Parathyroid adenoma (tissue), 2 donors: ENCODE measurements around the gene PLIN3.
"Not testable (repeated sequence)": the region's sequence is repeated elsewhere in the genome, so short reads cannot be mapped to it uniquely, and the experiment has no call there.

ENCODE experiments used
- H2AFZ ChIP-seq: fragments of 300-600 bp; sonication (generic); one replicate; pipeline ENCODE4 v1.7.0; 2017; ENCODE audit warnings: antibody characterized with exemption, mild to moderate bottlenecking
- H3K27ac ChIP-seq: fragments of 300-600 bp; sonication (generic); one replicate; pipeline ENCODE4 v1.7.0; 2017
- H3K27me3 ChIP-seq: fragments of 300-600 bp; sonication (generic); one replicate; pipeline ENCODE4 v1.7.0; 2017; ENCODE audit warnings: low read length; ENCODE audit not compliant: control insufficient read depth, insufficient read depth
- H3K36me3 ChIP-seq: fragments of 300-600 bp; sonication (generic); one replicate; pipeline ENCODE4 v1.7.0; 2017; ENCODE audit warnings: low read length; ENCODE audit not compliant: control insufficient read depth, insufficient read depth
- H3K4me1 ChIP-seq: fragments of 300-600 bp; sonication (generic); one replicate; pipeline ENCODE4 v1.7.0; 2017; ENCODE audit warnings: control low read depth
- H3K4me2 ChIP-seq: fragments of 300-600 bp; sonication (generic); one replicate; pipeline ENCODE4 v1.7.0; 2017; ENCODE audit warnings: low read length
- H3K4me3 ChIP-seq: fragments of 300-600 bp; sonication (generic); one replicate; pipeline ENCODE4 v1.7.0; 2017; ENCODE audit warnings: low read depth, low read length
- H3K79me2 ChIP-seq: fragments of 300-600 bp; sonication (generic); one replicate; pipeline ENCODE4 v1.7.0; 2017; ENCODE audit warnings: control low read depth
- H3K9ac ChIP-seq: fragments of 300-600 bp; sonication (generic); one replicate; pipeline ENCODE4 v1.7.0; 2017; ENCODE audit warnings: mild to moderate bottlenecking
- H3K9me3 ChIP-seq: fragments of 300-600 bp; sonication (generic); one replicate; pipeline ENCODE4 v1.7.0; 2017; ENCODE audit warnings: low read length; ENCODE audit not compliant: control insufficient read depth
- CTCF ChIP-seq: fragments of 300-600 bp; sonication (generic); IDR thresholded peaks from one replicate; pipeline ENCODE4 v1.7.0; 2017; ENCODE audit warnings: antibody characterized with exemption, mild to moderate bottlenecking
- donor health status: primary hyperparathyroidism.

The PLIN3 gene

DNA sequence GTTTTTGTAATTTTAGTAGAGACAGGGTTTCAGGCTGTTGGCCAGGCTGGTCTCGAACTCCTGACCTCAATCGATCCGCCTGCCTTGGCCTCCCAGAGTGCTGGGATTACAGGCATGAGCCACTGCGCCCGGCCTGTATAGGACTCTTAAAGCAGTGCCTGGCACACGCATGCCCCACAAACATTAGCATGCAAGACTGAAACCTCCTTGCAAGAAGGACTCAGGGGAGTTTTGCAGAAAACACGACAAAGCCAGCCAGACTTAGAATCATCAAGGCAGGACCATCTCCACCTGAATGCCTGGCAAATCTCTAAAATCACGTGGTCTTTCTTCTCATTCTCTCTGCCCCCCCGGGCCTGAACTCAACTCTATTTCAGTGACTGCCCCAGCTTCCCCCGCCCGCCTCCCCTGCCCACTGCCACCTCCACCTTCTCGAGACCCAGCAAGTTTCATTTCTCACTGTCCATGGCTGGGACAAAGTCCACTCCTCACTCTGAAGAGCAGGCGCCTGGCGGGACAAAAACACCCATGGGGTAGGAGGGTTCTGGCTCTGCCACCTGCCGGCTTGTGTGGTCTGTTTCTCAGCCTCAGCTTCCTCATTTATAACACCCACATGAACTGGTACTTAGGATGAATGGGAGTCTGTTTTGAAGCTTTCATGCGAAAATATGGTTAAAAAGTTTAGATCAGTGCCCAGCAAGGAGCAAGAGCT lies 38.3 kb downstream of the PLIN3 start:
- H3K27ac ChIP-seq, result no peak overlapping the region
- H3K9ac ChIP-seq, result no peak overlapping the region

GRCh38 chr19:4823577-4823976 lies 43.9 kb downstream of the PLIN3 start:
- Histone ChIP-seq H3K36me3 (no peaks in the 10 kb centered on the region), H3K9me3 (no peaks in the 10 kb centered on the region), H2AFZ (no peak overlapping the region), H3K27me3 (no peaks in the 10 kb centered on the region), H3K4me1 (no peaks in the 10 kb centered on the region), H3K4me3 (no peak overlapping the region), H3K9ac (no peak overlapping the region), H3K27ac (no peak overlapping the region), H3K4me2 (no peak overlapping the region), H3K79me2 (no peaks in the 10 kb centered on the region)
- TF ChIP-seq CTCF, result no peak

More for the DNA sequence above, 38.3 kb downstream of the PLIN3 start:
- no peaks in the 10 kb centered on the region for H3K36me3 ChIP-seq
- no peaks in the 10 kb centered on the region for H3K27me3 ChIP-seq
- H3K4me2 ChIP-seq, result no peak overlapping the region
- H3K9me3 ChIP-seq, result no peaks in the 10 kb centered on the region
- H3K79me2 ChIP-seq, result peaks cover 4% of the 10 kb centered on the region
- H3K4me1 ChIP-seq, result peaks cover 5% of the 10 kb centered on the region
- H3K4me3 ChIP-seq, result no peak overlapping the region
- TF ChIP-seq CTCF, result no peak
- no peak overlapping the region for H2AFZ ChIP-seq

GRCh38 chr19:4822354-4822753 lies 45.1 kb downstream of the PLIN3 start:
- not testable (repeated sequence) for H3K4me3 ChIP-seq, H3K36me3 ChIP-seq, H3K4me1 ChIP-seq, H2AFZ ChIP-seq, H3K9ac ChIP-seq, H3K27me3 ChIP-seq, H3K4me2 ChIP-seq, H3K27ac ChIP-seq, H3K9me3 ChIP-seq, H3K79me2 ChIP-seq

DNA sequence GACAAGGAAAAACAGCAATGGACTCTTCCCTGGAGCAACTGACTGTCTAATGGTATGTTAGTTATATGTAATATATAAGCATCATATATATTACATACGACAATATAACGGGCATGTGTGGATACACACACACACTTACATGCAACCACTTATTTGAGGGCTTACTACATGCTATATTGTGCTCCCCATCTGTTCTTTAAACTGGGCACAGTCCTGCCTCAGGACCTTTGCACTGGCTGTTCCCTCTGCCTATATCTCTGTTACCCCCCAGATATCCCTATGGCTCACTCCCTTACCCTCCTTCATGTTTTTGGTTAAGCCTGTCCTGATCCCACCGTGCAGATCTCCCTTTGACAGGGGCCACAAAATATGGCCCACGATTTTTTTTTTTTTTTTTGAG lies 46.2 kb downstream of the PLIN3 start:
- Histone ChIP-seq H3K4me1 (no peaks in the 10 kb centered on the region), H3K9me3 (no peaks in the 10 kb centered on the region), H3K9ac (no peak overlapping the region), H3K79me2 (no peaks in the 10 kb centered on the region), H3K27ac (no peak overlapping the region), H3K4me3 (no peak overlapping the region), H3K4me2 (no peak overlapping the region), H3K36me3 (no peaks in the 10 kb centered on the region), H3K27me3 (no peaks in the 10 kb centered on the region), H2AFZ (no peak overlapping the region)
- no peak for TF ChIP-seq CTCF

- Histone ChIP-seq H3K4me2 (no peak overlapping the region), H3K36me3 (no peaks in the 10 kb centered on the region), H2AFZ (no peak overlapping the region), H3K27ac (no peak overlapping the region), H3K79me2 (no peaks in the 10 kb centered on the region), H3K9me3 (no peaks in the 10 kb centered on the region), H3K27me3 (no peaks in the 10 kb centered on the region), H3K4me1 (peaks cover 9% of the 10 kb centered on the region), H3K9ac (no peak overlapping the region), H3K4me3 (no peak overlapping the region)
- no peak for TF ChIP-seq CTCF
Observed at GRCh38 chr19:4817467-4818277, 49.8 kb downstream of the PLIN3 start.
